Stimulated activated CD4-positive, alpha-beta T cell treated with anti-CD3 and anti-CD28 coated beads, Interleukin-4, amount 100 ng/mL, for 1 hour (primary cell): ENCODE measurements around the gene LRP11.
"Not testable (repeated sequence)": the region's sequence is repeated elsewhere in the genome, so short reads cannot be mapped to it uniquely, and the experiment has no call there.

Experiments used
- DNase-seq: peaks from one replicate; pipeline ENCODE4 v3.0.0-alpha.2; 2020

Gene LRP11

DNA sequence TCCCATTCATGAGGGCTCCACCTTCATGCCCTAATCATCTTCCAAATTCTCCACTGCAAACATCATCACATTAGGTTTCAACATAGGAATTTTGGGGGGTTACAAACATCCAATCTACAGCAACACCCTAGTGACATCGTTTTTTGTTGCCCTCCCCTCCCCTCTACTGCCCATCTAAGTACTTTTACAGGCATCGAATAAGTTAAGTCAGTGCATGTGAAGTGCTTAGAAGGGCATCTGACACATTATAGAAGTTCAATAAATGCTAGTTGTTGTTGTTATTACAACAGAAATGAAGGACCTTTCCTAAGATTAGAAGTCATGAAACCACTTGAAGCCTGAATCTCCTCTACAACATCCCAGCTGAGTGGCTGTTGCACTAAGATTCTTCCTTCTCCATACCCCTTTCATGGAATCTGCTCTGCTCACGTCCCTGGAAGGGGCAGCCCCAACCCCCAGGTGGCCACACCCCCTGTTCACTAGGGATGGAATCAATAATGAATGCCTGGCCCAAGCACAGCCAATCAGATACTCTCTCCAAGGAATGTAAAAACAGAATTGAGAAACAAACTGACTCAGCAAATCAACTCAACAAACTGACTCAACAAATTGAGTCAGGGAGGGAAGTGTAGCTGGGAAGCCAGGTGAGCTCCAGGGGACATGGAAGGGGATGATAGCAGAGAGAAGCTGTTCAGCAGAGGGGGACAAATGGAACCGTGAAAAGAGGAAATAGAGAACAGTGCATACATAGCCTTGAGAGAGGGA lies 3.9 kb upstream of the LRP11 start:
- no peak for DNase-seq

DNA sequence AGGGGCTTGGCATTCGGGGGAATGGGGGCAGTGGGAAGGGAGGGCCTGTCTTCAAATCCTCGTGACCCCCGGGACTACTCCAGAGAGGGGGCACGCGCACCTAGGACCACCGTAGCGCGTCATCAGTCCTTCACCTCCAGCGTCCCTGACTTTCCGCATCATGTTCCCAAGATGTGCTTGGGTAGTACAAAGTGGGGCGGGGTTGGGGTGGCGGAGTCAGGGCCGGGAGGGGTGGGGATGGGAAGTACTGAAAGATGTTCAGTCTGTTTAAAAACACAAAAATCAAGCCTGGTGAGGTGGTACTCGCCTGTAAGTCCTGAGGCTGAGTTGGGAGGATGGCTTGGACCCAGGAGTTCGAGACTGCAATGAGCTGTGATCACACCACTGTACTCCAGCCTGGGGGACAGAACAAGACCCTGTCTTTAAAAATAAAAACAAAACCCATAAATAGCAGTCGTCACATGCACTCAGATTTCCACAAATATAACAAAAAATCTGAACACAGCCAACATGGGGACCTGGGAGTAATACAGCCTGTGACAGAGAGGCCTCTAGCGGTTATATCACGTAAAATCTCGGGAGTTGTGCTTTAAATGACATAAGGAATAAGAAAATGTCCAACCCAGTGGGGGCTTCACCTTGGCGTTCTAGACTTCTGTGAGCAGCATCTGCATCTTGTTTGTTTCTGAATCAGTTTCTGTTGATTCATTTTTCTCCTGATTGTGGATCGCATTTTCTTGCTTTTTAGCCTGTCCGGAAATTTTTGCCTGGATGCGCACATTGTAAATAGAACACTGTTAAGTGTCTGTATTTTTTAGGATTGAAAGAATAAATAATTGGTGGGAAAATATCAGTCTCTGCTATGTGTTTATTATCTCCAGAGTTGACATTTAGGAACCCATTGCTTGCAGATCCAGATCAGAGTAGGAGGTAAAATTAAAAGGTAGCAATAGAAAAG lies 698 bp upstream of the LRP11 start:
- DNase-seq: peak; percentile 4

DNA sequence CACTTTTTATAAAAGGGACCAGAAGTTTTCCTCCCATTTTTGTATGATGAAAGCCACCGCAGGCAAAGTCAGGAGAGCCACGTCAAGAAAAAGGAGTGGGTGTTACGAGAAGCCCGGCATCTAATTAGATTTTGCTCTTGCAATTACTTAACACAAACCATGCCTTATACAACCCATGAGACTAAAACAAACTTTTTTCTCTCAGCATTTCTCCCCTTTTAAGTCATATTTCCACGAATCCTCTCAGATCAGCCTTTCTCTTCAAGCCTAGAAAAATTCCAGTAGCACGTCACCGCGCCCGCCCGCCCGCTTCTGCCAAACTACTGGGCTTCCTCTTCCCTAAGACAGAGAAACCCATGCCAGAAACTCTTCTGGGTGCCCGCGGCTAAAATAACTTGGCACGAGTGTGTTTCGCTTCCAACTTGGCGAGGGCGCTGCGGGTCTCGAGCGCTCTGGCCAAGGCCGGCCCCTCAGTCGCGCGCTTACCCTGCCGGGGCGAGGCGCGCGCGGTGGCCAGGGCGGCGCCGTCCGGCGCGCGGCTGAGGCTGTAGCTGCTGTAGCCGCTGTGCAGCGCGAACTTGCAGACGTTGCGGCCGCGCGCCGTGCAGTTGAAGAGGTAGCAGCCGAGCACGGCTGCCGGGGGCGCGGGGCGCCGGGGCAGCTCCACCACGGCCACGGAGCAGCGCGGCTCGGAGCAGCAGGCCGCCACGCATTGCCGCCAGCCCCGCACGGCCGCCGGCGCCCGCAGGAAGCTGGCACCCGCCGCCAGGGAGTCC lies 1.0 kb downstream of the LRP11 start:
- DNase-seq: peak; percentile 32

DNA sequence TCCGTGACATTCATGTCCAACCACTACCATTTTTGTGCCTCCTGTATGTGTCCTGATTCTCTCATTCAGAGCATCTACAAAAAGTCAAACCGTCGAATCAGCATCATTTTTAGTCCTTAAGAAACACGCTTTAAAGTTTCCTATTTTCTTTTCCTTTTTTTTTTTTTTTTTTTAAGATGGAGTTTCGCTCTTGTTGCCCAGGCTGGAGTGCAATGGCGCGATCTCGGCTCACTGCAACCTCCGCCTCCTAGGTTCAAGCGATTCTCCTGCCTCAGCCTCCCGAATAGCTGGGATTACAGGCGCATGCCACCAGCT lies 1.8 kb downstream of the LRP11 start:
- not testable (repeated sequence) for DNase-seq

DNA sequence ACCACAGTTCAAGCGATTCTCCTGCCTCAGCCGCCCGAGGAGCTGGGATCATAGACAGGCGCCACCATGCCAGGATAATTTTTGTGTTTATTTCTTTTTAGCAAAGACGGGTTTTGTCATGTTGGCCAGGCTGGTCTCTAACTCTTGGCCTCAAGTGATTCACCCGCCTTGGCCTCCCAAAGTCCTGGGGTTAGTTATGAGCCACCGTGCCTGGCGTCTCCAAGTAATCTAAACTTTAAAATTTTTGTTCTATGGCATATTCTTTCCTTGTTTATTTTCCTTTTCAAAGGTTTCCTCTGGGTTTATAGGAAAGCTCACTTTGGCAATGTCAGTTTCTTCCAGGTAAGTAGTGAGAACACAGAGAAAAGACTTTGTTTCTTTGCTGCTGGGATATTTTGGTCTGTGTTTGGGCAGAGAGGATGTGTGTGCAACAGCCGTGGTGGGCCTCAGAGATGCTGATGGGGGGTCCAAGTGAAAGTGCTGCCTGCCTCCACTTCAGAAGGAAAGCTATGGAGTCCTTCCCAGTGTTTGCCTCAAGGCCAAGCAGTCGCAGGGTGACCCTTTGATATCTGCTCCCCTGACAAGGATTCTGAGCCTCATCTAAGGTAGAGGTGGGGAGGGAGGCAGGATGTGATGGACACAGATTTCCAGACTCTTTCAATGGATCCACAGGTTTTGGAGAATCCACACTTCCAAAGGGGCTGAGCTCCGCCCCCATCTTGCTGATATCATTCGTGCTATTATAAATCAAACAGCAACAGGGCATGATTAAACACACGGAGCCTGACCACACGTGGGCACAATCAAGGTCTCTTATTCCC lies 2.3 kb downstream of the LRP11 start:
- DNase-seq: no peak

DNA sequence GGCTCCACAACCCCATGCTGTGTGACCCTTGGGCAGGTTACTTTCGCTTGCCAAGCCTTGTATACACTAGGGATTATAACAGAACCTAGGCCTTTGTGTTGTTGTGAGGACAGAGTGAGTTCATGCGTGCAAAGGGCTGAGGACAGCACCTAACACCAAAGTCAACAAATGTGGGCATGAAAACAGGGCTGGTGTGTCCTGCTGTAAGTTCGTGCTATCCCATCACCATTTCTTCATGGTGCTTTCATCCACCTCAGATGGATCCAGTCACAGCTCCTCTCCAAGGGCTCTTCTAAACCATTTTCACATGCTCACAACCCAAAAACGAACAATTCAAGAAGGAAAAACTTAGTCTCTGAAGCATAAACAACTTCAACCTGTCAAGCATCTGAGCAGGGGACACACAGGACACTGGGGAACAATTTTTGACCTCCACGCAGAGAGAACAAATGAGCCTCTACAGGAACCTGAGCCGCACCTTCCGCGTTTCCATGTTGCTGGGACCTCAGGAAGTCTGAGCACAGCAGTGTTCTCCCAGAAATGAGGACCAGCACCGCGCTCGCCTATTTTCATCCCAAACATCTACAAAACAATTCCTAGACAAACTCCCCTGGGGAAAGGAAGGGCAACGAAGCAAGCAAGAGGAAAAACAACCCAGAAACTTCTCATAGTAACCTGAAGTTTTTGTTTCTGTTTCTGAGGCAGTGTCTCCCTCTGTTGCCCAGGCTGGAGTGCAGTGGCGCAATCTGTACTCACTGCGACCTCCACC lies 3.1 kb downstream of the LRP11 start:
- DNase-seq: no peak

DNA sequence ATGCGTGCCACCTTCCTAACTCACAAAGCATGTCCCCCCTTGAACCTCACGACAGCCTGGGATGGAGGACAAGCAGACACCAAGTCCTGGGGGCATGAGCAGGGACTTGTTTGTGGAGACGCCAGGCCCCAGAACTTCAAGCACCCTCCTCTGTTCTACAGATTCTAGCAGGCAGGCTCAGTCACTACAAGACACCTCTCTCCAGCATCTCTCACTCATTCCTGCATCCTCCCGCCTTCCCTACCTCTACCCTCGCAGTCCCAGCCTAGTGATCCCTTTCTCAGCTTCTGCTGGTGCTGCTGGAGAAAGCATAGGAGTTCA lies 3.7 kb downstream of the LRP11 start:
- DNase-seq: no peak

DNA sequence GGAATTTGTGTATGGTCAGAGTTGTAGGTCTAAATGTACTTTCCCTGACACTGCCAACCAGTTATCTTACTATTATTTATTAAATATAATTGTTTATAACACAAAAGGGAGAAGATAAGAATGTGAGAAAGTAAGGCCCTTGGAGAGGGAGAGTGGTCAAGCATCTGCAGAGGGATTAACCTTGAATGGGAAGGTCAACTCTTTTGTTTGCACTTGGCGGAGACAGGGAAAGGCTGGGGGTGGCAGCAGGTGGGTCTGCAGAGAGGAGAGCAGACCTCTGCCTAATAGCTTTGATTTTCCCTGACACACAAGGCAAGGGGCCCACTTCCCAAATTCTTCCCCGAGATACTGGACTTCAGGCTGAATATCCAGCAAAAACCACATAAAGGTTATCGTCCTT lies 4.2 kb downstream of the LRP11 start:
- no peak for DNase-seq

DNA sequence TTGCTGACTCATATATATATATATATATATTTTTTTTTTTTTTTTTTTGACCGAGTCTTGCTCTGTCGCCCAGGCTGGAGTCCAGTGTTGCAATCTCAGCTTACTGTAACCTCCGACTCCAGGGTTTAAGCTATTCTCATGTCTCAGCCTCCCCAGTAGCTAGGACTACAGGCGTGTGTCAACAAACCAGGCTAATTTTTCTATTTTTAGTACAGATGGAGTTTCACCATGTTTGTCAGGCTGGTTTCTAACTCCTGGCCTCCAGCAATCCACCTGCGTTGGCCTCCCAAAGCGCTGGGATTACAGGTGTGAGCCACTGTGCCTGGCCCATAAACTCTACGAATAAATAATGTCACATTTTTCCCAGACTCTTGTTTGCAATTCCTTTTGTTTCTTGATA lies 4.8 kb downstream of the LRP11 start:
- DNase-seq: no peak

DNA sequence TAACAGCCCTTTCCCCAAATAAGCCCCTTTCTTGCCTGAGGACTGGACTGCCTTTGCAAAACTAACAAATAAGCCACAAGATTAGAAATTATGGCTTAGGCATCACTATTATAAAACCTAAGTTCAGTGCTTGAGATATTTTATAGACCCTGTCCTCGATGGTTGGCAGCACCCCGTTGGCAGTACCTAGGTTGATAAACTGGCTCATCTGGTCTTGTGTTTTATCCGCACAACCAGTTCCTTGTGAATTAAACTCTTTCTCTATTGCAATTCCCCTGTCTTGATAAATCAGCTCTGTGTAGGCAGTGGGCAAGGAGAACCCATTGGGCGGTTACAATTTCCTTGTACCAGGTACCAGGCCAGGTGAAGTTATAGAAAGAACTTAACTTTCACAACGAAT lies 6.6 kb downstream of the LRP11 start:
- no peak for DNase-seq

DNA sequence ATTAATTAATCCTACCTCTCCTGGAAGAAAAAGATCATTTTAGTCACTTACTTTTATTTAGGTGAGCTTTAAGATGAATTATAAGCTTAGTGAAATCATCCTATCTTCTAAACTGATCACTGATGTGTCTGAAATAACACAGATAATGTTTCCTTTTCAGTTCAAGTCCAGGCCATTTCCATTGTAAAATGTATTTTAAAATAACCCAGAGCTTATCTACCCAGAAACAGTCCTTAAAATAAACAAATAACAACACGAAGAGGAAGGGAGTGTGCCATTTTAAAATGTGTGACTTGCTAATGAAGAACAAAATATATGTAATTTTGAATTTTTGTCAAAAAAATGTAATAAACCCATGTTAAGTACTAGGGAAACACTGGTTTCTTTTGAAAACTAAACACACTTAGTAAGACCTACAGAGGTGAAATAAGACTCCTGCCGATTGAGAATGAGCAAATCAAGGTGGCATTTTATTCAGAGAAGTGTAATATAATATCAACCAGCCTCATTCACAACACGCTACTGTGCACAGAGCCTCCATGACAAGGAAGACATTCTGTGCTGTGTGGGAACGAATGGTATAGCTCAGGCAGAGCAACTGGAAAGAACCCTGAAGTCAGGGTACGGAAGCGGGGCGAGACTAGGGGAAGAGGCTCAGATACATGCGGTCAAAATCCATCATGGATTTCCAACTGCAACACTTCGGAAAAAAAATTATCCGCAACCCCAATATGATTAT lies 7.7 kb downstream of the LRP11 start:
- DNase-seq: no peak

DNA sequence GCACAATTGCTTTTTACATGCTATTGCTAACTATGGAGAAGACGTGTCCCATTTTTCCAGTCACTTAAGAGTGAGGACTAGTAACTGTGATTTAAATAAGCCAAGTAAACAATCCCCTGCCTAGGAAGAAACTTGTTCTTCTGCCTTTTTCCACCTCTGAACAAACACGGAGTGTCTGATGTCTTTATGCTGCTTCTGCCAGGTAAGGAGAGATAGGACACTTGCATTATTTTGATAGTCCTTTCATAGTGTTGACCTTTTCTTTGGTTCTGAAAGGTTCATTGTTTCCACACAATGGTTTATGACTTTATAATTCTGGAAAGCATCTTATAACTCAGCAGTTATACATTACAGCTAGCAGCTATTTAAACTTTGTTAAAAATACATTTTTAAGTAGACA lies 8.4 kb downstream of the LRP11 start:
- DNase-seq: no peak

DNA sequence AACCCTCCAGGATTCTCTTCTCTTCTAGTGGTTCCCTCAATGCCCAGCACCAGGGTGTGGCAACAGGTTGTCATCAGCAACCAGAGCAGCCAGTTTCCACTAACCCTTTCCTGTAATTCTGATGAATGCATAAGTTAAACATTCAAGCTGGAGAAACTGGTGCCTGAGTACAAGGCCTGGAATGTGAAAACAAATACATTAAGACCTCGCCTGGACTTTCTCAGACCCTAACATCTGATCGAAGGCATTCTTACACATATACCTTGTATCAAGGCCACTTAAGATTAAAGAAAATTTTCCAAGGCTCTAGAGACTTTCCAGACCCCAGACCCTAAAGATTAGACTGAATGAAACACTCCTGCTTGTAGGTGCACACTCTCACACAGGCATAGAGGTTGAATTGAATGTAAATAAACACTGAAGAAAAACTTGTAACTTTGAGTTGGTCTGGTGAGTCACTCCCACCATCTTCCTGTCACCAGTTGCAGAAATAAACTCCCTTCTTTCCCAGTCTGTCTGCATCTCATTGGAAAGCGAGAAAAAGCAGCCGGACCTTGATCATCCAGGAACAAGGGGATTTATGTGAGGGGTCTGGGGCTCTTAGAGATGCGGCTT lies 9.0 kb downstream of the LRP11 start:
- DNase-seq: no peak

DNA sequence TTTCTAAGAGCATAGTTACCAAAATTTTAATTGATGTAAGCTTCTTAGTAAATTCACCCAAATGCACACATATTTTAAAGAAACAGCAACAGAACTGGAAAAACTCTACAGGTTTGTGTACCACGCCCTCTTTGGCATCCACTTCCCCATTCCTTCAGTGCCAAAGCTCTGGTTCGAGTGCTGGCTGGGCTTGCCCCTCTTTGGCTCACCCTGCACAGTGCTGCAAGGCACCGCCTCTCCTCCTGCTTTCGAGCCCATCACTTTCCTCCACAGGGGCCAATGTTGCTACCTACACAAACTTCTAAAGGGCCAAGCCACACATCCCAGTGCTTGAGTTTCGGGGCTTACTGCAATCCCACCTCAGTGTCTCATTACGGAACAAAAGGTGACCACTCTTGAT lies 9.6 kb downstream of the LRP11 start:
- DNase-seq: no peak

DNA sequence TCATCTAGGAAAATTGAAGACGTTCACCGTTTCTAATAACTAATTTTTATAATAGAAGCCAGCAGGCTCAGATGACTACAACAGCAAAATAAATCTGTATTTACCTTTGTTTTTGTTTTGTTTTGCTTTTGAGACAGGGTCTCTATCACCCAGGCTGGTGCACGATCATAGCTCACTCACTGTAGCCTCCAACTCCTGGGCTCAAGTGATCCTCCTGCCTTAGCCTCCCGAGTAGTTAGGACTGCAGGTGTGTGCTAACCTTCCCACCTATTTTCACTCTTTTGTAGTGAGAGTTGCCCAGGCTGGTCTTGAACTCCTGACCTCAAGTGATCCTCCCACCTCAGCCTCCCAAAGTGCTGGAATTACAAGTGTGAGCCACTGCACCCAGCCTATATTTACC lies 10.1 kb downstream of the LRP11 start:
- not testable (repeated sequence) for DNase-seq

DNA sequence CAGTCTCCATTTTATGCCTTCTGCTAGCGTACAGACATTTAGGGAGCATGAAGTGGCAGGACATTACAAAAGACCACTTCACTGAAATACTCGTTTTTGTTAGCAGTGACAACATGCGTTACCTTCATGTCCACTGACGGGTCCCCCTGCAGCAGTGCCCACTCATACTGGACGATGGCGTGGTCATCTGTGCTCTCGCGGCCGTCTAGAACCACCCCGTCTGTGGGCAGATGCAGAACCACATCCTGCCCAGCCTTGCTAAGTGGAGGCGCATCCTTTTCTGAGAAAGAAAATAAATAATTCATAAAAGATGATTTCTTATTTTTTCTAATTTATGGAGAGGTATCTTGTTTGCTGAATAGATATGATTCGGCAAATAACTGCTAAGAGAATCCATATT lies 11.3 kb downstream of the LRP11 start:
- DNase-seq: no peak

DNA sequence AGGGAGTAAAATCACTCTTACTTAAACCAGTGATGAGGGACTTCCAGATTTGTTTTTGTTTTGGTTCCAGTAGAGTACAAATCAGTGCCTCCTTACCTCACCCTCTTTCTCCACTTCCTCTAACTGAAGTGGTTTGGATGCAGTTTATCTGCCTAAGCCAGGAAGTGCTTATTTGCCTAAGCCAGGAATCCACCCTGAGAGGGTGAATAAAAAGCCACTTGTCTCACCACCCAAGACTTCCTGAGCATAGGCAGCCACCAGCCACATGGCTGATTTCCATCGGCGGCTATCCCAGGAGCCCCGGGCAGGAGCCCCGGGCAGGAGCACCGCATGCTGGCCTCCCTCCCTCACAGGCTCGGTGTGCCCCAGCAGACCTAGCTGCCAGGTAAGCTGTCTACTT lies 12.0 kb downstream of the LRP11 start:
- no peak for DNase-seq

DNA sequence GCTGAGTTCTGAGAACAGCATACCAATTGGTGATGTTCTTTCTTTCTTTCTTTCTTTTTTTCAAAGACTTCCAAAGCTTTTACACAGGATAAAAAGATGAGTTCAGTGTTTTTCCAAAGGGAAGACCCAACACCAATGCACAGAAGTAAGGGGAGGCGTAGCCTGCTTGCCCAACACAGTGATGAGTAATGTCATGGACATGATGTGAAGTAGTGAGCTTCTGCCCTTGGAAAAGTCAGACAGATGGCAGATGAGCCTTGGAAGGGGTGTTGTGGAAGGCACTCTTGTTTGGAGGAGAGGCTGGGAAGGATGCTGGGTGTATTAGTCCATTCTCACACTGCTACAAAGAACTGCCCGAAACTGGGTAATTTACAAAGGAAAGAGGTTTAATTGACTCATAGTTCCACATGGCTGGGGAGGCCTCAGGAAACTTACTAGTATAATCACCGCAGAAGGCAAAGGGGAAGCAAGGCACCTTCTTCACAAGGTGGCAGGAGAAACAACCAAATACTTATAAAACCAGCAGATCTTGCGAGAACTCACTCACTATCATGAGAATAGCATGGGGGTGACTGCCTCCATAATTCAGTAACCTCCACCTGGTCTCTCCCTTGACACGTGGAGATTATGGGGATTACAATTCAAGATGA lies 12.6 kb downstream of the LRP11 start:
- no peak for DNase-seq

DNA sequence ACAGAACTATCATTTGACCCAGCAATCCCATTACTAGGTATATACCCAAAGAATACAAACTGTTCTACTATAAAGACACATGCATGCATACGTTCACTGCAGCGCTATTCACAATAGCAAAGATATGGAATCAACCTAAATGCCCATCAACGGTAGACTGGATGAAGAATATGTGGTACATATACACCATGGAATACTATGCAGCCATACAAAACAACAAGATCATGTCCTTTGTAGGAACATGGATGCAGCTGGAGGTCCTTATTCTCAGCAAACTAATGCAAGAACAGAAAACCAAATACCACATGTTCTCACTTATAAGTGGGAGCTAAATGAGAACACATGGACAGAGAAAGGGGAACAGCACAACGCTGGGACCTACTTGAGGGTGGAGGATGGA lies 15.8 kb downstream of the LRP11 start:
- DNase-seq: not testable (repeated sequence)

DNA sequence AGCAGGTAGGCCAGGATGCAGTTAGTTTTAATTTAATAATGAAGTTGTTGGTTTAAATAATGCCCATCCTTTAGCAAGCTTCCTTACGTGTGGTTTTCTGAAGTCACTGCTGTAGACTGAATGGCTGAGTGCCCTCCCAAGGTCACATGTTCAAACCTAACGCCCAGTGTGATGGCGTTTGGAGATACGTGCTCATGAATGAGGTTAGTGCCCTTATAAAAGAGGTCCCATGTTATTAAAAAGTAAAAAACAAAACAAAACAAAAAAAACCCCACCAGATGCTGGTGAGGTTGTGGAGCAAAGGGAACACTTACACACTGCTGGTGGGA lies 16.3 kb downstream of the LRP11 start:
- no peak for DNase-seq
